B cell (primary cell): Measurements from ENCODE around the gene M6PR. TPM values are rescaled to one million over a fixed set of nuclear protein-coding genes. Genes with fewer than 3 reads are reported as not detected.

Source experiments
- ATAC-seq: fragments of 200-7000 bp; cut with Tn5 transposase; one replicate; pipeline ENCODE4 v1.10.0; 2021; ENCODE audit warnings: low read depth, mild to moderate bottlenecking, moderate number of reproducible peaks, moderate library complexity
- CTCF ChIA-PET: fragments of 350-600 bp; sonication (Branson Sonifier 250); formaldehyde crosslinking; loops from one replicate; lab custom pipeline; 2021; ENCODE audit warnings: antibody characterized with exemption, inconsistent platforms; lab: Charles Lee
- POLR2A ChIA-PET: fragments of 350-600 bp; sonication (Branson Sonifier 250); formaldehyde crosslinking; loops from one replicate; lab custom pipeline; 2021; ENCODE audit warnings: antibody characterized with exemption; lab: Charles Lee
- DNase-seq: peaks from one replicate; pipeline ENCODE4 v3.0.0; 2013
- H2AFZ ChIP-seq: 2 replicates; pipeline ENCODE4 v1.6.1; 2012; ENCODE audit warnings: mild to moderate bottlenecking, low read depth, low read length; ENCODE audit not compliant: insufficient read depth, poor library complexity, severe bottlenecking
- H3K27ac ChIP-seq, 2 donors: 1 replicate in 1 of 2; 2 replicates in 1 of 2; pipeline ENCODE4 v1.5.1; 2012 to 2013; ENCODE audit warnings: low read length in 2 of 2, mild to moderate bottlenecking in 2 of 2, moderate library complexity in 1 of 2
- H3K27me3 ChIP-seq, 4 experiments: fragments of 200-600 bp in 1 of 4; sonication (generic) in 1 of 4; replicated peaks in 1 of 4; 1 replicate in 2 of 4; 2 replicates in 2 of 4; pipeline versions ENCODE4 v1.6.1 to v1.7.0; 2013 to 2016; ENCODE audit warnings: low read length in 3 of 4, mild to moderate bottlenecking in 2 of 4, mixed read lengths in 1 of 4, moderate library complexity in 1 of 4; ENCODE audit not compliant: insufficient read depth in 4 of 4, control insufficient read depth in 3 of 4; ENCODE audit errors: control extremely low read depth in 1 of 4
- H3K36me3 ChIP-seq, 2 experiments: replicated peaks in 1 of 2; 1 replicate in 1 of 2; 2 replicates in 1 of 2; pipeline versions ENCODE4 v1.6.1 to v1.7.1; 2013; ENCODE audit warnings: low read length in 1 of 2; ENCODE audit not compliant: insufficient read depth in 2 of 2, control insufficient read depth in 1 of 2; ENCODE audit errors: control extremely low read depth in 1 of 2, extremely low read depth in 1 of 2
- H3K4me1 ChIP-seq, 2 donors: fragments of 200-600 bp in 1 of 2; sonication (generic) in 1 of 2; 1 replicate in 1 of 2; 2 replicates in 1 of 2; pipeline versions ENCODE4 v1.5.1 to v1.6.1; 2013 to 2017; ENCODE audit warnings: low read length in 2 of 2; ENCODE audit not compliant: control insufficient read depth in 2 of 2, insufficient read depth in 2 of 2
- H3K4me2 ChIP-seq: replicated peaks from 2 replicates; pipeline ENCODE3; 2012; ENCODE audit warnings: mild to moderate bottlenecking, low read depth, low read length; ENCODE audit not compliant: poor library complexity, severe bottlenecking
- H3K4me3 ChIP-seq, 5 experiments: fragments of 200-600 bp in 1 of 5; sonication (generic) in 1 of 5; 1 replicate in 3 of 5; 2 replicates in 2 of 5; pipeline versions ENCODE4 v1.5.1 to v1.7.0; 2011 to 2016; ENCODE audit warnings: low read length in 4 of 5, mild to moderate bottlenecking in 4 of 5, low read depth in 2 of 5, control low read depth in 1 of 5, moderate library complexity in 1 of 5; ENCODE audit not compliant: insufficient read depth in 1 of 5; ENCODE audit errors: control extremely low read depth in 1 of 5, extremely low read depth in 1 of 5
- H3K79me2 ChIP-seq: fragments of 200-600 bp; sonication (generic); one replicate; pipeline ENCODE4 v1.6.0; 2016; ENCODE audit warnings: low read length; ENCODE audit not compliant: control insufficient read depth, insufficient read depth
- H3K9ac ChIP-seq: fragments of 200-600 bp; sonication (generic); 2 replicates; pipeline ENCODE4 v1.6.1; 2017; ENCODE audit warnings: mild to moderate bottlenecking, low read length, moderate library complexity
- H3K9me3 ChIP-seq, 3 donors: one replicate each; pipeline versions ENCODE4 v1.6.1 to v1.7.1; 2013; ENCODE audit warnings: low read length in 2 of 3; ENCODE audit not compliant: control insufficient read depth in 2 of 3, insufficient read depth in 1 of 3; ENCODE audit errors: control extremely low read depth in 1 of 3
- H4K20me1 ChIP-seq: 2 replicates; pipeline ENCODE4 v1.6.0; 2012; ENCODE audit warnings: mild to moderate bottlenecking, low read length; ENCODE audit not compliant: insufficient read depth, control insufficient read depth, poor library complexity, severe bottlenecking
- H3K27ac Mint-ChIP-seq: one replicate; pipeline ENCODE4 v1.8.0; 2021; ENCODE audit warnings: mixed read lengths
- H3K27me3 Mint-ChIP-seq: one replicate; pipeline ENCODE4 v1.8.0; 2021; ENCODE audit warnings: mixed read lengths
- H3K4me1 Mint-ChIP-seq: one replicate; pipeline ENCODE4 v1.8.0; 2021; ENCODE audit warnings: mixed read lengths
- H3K4me3 Mint-ChIP-seq: one replicate; pipeline ENCODE4 v1.8.0; 2021; ENCODE audit warnings: mixed read lengths
- H3K9me3 Mint-ChIP-seq: one replicate; pipeline ENCODE4 v1.8.0; 2022; ENCODE audit warnings: mixed read lengths; ENCODE audit not compliant: insufficient read depth
- CTCF ChIP-seq: fragments of 200-600 bp; IDR thresholded peaks from one replicate; pipeline ENCODE4 v1.8.0; 2022; ENCODE audit warnings: antibody characterized with exemption, mild to moderate bottlenecking
- EZH2 ChIP-seq: IDR thresholded peaks from 2 replicates; pipeline ENCODE4 v1.6.1; 2012; ENCODE audit warnings: borderline replicate concordance, low read depth, mild to moderate bottlenecking, moderate library complexity, low read length; ENCODE audit not compliant: insufficient read depth, poor library complexity, severe bottlenecking
- WGBS: methylation state at CpG from one replicate; pipeline ENCODE4 v1.1.5; 2013; ENCODE audit warnings: missing lambda C conversion rate; ENCODE audit not compliant: insufficient coverage; 5-methylcytosine and 5-hydroxymethylcytosine counted together
- intact Hi-C: fragments of 100-400 bp; cut with micrococcal nuclease; formaldehyde crosslinking; loops from one replicate; pipeline ENCODE4 v1.10.0; 2022
- polyA plus RNA-seq: library from polyadenylated mRNA; depleted of rRNA; stranded (reverse); fragments of >200 nt; gene quantifications from 2 replicates; pipeline ENCODE4 v1.2.3, GENCODE V29; 2012
- total RNA-seq, 2 donors: library from RNA; stranded (reverse); fragments of 120-200 nt in 1 of 2; gene quantifications; 1 replicate in 1 of 2; 2 replicates in 1 of 2; pipeline versions ENCODE4 v1.2.3 to v1.2.4, GENCODE V29; 2013 to 2022

Gene M6PR
- total and polyA plus RNA-seq, 2 donors (not counting 1 experiment from before 2014, with no cell fraction given), result 58.8 to 204 TPM

GRCh38 chr12:8968761-8969160 is 19.3 kb upstream of the M6PR start:
- POLR2A ChIA-PET, result no interaction called here
- peaks cover 5 to 20% (median 17%) of the 10 kb centered on the region in 3 donors for H3K9me3 ChIP-seq
- CTCF ChIA-PET, result no interaction called here

GRCh38 chr12:8960176-8960575 is 10.7 kb upstream of the M6PR start:
- TF ChIP-seq CTCF, result no peak
- no peak for TF ChIP-seq EZH2
- intact Hi-C loops, result no loop called here
- no peak overlapping the region for H2AFZ ChIP-seq
- H3K36me3 ChIP-seq, result no peaks in the 10 kb centered on the region
- Mint-ChIP-seq H3K4me1 (no peaks in the 10 kb centered on the region), H3K27ac (no peak overlapping the region), H3K4me3 (no peak overlapping the region), H3K27me3 (no peaks in the 10 kb centered on the region), H3K9me3 (no peaks in the 10 kb centered on the region)
- CTCF ChIA-PET, result no interaction called here
- H3K4me2 ChIP-seq, result no peak overlapping the region
- peaks cover 0 to 6% (median 1%) of the 10 kb centered on the region in 3 donors for H3K9me3 ChIP-seq
- peaks cover 6% of the 10 kb centered on the region for H3K79me2 ChIP-seq
- no peak overlapping the region for H3K27ac ChIP-seq
- H3K9ac ChIP-seq, result no peak overlapping the region
- no peaks in the 10 kb centered on the region for H3K27me3 ChIP-seq
- POLR2A ChIA-PET, result no interaction called here
- no peaks in the 10 kb centered on the region for H4K20me1 ChIP-seq
- no peak overlapping the region for H3K4me3 ChIP-seq
- H3K4me1 ChIP-seq, result no peaks in the 10 kb centered on the region
- no CpG with 5 or more reads among the region's 2 CpGs for WGBS
- DNase-seq, result no peak
- no peak for ATAC-seq

More at GRCh38 chr12:8968761-8969160, 19.3 kb upstream of the M6PR start:
- H3K9ac ChIP-seq, result no peak overlapping the region
- H3K4me3 Mint-ChIP-seq, result no peak overlapping the region
- TF ChIP-seq EZH2 (no peak), CTCF (no peak)
- H3K9me3 Mint-ChIP-seq, result peaks cover 3% of the 10 kb centered on the region
- no peaks in the 10 kb centered on the region for H3K4me1 ChIP-seq
- no peaks in the 10 kb centered on the region for H3K27me3 ChIP-seq
- H3K27me3 Mint-ChIP-seq, result no peaks in the 10 kb centered on the region
- H3K4me2 ChIP-seq, result no peak overlapping the region
- no peaks in the 10 kb centered on the region for H3K36me3 ChIP-seq
- no peaks in the 10 kb centered on the region for H4K20me1 ChIP-seq
- H3K4me3 ChIP-seq, result no peak overlapping the region
- H3K27ac Mint-ChIP-seq, result no peak overlapping the region
- no peaks in the 10 kb centered on the region for H3K4me1 Mint-ChIP-seq
- no peak overlapping the region for H2AFZ ChIP-seq
- ATAC-seq (no peak), DNase-seq (no peak)
- no peaks in the 10 kb centered on the region for H3K79me2 ChIP-seq
- intact Hi-C loops, result no loop called here
- H3K27ac ChIP-seq, result no peak overlapping the region
